NCI-H1105 treated with DMSO at 0.1 percent for 48 hours (cell line): Measurements from ENCODE around the gene RUVBL2.
"Not testable (repeated sequence)": the region's sequence is repeated elsewhere in the genome, so short reads cannot be mapped to it uniquely, and the experiment has no call there.

ENCODE experiments used
- DNase-seq: peaks from one replicate; lab custom pipeline; 2025; lab: John Stamatoyannopoulos, UW

The RUVBL2 gene

DNA sequence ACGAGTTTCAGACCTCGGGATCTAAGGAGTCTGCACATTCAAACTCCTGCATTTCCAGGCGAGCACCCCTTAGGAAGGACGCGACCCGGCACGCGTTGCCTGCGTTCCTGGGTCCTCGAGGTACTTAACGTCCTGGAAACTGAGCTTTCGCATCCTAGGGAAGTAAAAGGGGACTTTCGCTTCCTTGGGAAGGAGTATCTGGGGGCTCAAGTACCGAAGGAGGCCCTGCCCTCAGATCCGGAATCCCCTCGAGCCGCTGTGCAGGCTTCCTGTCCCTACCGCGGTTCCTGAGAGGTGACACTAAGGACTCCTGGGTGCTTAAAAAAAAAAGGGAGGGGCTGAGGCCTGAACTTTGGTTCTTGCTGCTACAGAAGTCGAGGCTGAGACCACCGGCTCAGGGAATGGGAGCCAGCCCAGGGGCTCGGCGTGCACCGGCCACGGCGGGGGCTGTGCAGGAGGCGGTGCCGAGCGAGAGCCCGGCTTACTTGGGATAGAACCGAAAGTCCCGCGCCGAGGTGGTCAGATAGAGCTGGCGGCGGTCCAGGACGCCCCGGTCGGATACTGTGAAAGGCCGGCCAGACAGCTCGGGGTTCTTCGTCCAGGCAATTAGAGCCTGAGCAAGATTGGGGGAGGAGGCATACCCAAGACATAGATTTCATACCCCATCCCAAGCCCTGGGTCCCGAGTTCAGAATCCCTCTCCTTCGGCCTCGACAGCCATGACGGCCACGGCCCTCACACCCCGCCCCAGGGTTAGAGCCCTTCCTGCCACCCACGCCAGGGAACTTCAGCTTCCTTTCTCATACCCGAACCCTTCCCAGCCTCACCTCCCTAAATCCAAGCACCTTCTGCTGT, 24.9 kb downstream of the RUVBL2 start:
- DNase-seq: not testable (repeated sequence)

DNA sequence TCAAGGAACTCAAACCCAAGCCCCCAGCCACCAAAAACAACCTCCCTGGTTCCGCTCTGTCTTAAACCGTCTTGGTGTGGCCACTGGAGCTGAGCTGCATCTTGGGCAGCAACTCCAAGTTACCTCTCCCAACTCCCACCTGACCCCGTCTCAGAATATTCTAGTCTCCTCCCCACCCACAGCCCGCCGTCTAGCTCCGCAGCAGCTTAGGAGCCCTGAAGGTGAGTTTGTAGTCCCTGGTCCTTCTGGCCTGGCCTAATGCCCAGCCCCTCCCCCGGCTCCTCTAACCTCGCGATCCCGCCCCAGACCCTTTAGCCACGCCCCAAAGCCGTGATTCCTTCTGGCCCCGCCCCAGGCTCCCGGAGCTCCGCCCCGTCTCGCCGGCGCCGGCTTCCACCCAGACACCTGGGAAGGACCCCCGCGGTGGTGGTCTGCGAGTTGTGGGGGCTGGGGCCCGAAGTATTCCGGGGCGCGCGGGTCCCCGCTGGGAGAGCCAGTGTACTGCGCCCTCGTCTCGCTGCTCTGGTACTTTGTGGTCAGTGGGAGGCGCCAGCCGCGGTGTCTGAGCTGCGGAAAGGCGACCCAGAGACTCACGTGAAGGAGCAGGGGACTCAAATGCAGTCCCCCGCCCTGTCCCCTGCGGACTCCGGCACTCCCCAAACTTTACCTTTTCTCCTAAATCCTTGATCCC, 25.7 kb downstream of the RUVBL2 start:
- DNase-seq: peak; percentile 63

DNA sequence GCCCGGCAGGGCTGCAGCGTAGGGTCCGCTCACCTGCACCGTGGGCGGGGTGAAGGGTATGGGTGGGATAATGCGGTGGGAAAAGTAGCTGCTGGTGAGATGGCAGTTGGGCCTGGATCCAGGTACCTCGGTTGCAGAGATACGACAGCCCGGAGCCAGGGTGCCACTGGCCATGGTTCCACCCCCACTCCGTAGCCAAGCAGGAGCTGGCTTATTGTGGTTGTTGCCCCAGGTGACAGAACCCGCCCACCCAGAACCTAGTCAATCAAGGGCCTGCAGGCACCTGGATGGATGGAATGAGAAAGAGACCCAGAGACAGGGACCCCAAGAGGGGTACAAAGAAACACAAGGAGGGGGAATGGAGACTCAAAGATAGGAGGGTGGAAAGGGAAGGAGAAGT, 26.7 kb downstream of the RUVBL2 start:
- no peak for DNase-seq

DNA sequence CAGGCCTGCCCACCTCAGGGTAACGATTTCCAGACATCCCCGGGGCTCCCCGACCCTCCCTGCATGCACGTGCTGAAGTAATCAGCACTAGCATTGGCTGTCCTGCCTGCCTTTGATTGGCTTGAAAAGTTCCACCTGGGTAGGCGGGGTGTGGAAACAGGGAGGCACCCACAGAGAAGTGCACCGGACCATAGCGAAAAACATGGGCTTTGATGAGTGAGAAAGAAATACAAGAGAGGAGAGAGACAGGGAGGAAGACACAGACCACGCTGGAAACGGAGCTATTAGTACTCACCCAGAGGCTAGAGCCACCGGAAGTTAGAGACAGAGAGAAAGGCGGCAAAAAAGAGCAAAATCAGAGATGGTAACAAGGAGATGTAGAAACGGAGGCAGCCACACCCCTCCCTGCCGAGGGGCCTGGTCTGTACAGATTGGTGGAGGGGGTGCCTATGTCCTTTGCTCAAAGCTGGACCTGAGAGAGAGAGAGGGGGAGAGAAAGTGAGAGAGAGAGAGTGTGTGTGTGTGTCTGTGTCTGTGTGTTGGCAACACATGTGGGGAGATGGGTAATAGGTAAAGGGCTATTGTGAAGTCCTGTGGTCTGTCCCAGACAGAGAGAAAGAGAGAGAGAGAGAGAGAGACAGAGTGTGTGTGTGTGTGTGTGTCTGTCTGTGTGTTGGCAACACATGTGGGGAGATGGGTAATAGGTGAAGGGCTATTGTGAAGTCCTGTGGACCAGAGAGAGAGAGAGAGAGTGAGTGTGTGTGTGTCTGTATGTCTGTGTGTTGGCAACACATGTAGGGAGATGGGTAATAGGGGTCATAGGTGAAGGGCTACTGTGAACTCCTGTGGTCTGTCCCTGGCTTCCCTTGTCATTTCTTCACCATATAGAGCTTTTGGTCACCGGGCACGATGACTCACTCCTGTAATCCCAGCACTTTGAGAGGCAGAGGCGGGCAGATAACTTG, 27.5 kb downstream of the RUVBL2 start:
- no peak for DNase-seq

DNA sequence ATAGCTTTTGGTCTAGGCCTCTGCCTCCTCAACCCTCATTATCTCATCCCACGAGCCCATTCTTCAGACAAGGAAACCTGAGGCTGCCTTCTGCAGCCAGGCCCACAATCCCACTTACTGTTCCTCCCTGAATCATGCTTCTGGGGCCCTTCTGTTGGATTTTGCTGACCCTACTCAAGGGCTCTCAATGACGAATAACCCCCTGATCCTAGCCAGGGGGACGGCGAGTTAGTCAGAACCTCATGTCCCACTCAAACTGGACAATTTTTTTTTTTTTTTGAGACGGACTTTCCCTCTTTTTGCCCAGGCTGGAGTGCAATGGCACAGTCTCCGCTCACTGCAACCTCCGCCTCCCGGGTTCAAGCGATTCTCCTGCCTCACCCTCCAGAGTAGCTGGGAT, 28.4 kb downstream of the RUVBL2 start:
- DNase-seq: no peak

DNA sequence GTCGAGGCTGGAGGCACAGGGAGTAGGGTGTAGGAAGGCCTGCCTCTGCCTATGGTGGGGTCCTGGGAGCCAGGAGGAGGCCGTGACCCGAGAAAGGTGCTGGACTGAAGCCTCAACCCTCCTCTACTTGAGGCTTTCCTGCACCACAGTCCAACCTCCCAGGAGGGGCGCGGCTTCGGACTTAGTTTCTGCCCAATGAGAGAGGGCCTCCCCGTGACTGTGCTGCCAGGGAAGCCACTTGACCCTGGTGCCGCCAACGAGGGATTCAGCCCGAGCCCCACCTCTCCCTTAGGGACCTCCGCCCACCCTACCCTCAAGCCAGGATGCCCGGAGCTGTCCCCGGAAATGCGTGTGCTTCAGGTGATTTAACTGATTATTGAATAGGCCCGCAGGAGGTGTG, 30.5 kb downstream of the RUVBL2 start, which contains the start of gene CGB3:
CGB3 (minus strand) TSS at position 101 of the 400 bp plus-strand sequence. CDS start 362 bp downstream, outside the sequence.
- DNase-seq: not testable (repeated sequence)

DNA sequence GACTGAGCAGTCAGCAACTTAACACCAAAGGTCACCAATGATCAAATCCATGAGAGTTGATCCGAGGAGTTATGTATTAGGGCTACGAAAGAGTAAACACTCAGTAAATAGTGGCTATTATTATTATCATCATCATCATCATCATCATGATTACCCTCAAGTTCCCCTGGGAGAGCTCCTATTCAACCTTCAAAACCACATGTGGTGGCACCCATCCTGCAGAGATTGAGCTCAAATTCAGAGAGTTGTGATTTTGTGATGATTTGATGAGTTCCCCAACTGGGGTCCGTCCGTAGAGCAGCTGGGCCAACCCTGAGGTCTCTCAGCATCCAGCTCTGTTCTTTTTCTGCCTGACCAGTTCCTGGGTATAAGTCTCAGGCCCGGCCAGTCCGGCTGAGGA, 31.4 kb downstream of the RUVBL2 start:
- not testable (repeated sequence) for DNase-seq

DNA sequence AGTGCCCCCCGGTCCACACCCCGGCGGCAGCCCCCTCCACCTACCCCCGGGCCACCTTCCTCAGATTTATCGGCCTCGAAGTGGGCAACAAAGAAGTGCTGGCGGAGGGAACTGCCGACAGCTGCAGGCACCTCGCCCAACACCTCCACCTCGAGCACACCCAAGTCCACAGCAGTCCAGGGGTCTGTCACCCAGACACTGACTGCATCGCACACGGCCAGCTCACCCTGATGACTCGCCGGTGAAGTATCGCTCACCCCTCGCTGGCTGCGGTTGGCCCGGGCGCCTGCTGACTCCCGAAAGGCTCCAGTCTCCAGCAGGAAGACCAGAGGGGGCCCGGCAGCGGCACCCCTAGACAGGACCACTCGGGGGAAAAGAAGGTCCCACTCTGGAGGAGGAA, 31.9 kb downstream of the RUVBL2 start:
- DNase-seq: not testable (repeated sequence)

DNA sequence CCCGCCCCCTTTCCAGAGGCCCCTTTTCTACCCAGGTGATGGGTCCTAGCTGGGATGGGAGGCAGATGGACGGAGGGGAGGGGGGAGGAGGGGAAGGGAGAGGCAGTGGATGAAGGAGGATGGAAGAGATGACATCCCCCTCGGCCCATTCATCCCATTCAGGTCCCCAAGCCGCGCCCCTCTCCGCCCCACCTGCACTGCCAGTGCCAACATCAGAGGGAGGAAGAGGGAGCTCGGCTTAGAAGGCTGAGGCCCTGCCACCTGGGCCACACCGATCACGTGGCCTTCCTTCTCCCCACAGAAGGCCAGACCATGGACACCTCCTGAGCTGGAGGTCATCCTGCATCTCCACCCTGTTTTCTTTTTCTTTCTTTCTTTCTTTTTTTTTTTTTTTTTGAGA, 35.0 kb downstream of the RUVBL2 start:
- DNase-seq: not testable (repeated sequence)

DNA sequence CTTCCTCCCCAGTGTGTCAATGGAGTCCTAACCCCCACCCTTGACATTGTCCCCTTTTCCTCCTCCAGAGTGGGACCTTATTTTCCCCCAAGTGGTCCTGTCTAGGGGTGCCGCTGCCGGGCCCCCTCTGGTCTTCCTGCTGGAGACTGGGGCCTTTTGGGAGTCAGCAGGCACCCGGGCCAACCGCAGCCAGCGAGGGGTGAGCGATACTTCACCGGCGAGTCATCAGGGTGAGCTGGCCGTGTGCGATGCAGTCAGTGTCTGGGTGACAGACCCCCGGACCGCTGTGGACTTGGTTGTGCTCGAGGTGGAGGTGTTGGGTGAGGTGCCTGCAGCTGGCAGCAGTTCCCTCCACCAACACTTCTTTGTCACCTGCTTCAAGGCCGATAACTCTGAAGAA, 36.1 kb downstream of the RUVBL2 start:
- not testable (repeated sequence) for DNase-seq

DNA sequence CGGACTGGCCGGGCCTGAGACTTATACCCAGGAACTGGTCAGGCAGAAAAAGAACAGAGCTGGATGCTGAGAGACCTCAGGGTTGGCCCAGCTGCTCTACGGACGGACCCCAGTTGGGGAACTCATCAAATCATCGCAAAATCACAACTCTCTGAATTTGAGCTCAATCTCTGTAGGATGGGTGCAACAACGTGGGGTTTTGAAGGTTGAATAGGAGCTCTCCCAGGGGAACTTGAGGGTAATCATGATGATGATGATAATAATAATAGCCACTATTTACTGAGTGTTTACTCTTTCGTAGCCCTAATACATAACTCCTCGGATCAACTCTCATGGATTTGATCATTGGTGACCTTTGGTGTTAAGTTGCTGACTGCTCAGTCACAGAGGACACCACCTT, 36.6 kb downstream of the RUVBL2 start:
- DNase-seq: not testable (repeated sequence)

DNA sequence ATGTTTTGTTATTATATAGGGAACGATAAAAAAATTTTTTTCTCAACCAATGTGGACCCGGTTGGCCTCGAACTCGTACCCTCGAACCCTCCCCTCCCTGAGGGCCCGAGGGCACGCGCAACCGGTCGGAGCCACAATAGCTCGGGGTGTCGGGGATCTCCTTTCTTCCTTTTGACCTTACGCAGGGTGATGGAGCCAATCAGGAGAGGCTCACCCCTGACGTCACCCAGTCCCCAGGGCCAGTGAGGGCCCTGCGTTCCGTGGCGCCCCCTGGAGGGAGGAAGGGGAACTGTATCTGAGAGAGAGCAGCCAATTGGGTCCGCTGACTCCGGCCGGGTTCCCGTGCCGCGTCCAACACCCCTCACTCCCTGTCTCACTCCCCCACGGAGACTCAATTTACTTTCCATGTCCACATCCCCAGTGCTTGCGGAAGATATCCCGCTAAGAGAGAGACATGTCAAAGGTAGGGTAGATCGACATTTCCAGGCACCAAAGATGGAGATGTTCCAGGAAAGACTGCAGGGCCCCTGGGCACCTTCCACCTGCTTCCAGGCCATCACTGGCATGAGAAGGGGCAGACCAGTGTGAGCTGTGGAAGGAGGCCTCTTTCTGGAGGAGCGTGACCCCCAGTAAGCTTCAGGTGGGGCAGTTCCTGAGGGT, 38.1 kb downstream of the RUVBL2 start, which contains the start of gene CGB2:
CGB2 (plus strand) TSS at position 249 of the 660 bp plus-strand sequence; CDS start at position 455, 206 bp downstream.
- DNase-seq: peak; percentile 55

DNA sequence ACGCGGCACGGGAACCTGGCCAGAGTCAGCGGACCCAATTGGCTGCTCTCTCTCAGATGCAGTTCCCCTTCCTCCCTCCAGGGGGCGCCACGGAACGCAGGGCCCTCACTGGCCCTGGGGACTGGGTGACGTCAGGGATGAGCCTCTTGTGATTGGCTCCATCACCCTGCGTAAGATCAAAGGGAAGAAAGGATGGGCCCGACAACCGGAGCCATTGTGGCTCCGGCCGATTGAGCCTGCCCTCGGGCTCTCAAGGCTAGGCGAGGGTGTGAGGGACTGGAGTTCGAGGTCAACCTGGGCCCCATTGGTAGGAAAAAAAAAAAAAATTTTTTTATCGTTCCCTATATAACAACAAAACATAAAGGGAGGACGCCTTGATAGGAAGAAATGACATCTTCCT, 43.1 kb downstream of the RUVBL2 start, which contains the start of gene CGB1:
CGB1 (minus strand) TSS at position 81 of the 400 bp plus-strand sequence. CDS start 184 bp downstream, outside the sequence.
- DNase-seq: peak; percentile 7

DNA sequence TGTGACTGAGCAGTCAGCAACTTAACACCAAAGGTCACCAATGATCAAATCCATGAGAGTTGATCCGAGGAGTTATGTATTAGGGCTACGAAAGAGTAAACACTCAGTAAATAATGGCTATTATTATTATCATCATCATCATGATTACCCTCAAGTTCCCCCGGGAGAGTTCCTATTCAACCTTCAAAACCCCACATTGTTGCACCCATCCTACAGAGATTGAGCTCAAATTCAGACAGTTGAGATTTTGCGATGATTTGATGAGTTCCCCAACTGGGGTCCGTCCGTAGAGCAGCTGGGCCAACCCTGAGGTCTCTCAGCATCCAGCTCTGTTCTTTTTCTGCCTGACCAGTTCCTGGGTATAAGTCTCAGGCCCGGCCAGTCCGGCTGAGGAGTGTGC, 44.4 kb downstream of the RUVBL2 start:
- not testable (repeated sequence) for DNase-seq

DNA sequence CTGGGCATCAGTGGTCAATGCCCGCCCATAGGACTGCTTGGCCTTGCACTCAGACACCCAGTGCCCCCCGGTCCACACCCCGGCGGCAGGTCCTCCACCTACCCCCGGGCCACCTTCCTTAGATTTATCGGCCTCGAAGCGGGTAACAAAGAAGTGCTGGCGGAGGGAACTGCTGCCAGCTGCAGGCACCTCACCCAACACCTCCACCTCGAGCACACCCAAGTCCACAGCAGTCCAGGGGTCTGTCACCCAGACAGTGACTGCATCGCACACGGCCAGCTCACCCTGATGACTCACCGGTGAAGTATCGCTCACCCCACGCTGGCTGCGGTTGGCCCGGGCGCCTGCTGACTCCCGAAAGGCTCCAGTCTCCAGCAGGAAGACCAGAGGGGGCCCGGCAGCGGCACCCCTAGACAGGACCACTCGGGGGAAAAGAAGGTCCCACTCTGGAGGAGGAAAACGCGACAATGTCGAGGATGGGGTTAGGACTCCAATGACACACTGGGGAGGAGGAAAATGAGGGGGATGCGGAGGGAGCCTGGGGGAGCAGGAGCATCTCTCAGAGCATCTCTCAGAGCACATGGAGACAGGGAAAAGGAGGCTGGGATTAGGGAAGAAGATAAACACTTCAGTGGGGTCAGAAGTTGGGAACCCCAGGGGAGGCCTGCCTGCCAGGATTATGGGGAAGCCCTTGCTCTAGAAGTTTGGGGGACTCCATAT, 45.0 kb downstream of the RUVBL2 start:
- DNase-seq: not testable (repeated sequence)

DNA sequence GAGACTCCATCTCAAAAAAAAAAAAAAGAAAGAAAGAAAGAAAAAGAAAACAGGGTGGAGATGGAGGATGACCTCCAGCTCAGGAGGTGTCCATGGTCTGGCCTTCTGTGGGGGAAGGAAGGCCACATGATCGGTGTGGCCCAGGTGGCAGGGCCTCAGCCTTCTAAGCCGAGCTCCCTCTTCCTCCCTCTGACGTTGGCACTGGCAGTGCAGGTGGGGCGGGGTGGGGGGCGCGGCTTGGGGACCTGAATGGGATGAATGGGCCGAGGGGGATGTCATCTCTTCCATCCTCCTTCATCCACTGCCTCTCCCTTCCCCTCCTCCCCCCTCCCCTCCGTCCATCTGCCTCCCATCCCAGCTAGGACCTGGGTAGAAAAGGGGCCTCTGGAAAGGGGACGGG, 46.0 kb downstream of the RUVBL2 start:
- DNase-seq: not testable (repeated sequence)

DNA sequence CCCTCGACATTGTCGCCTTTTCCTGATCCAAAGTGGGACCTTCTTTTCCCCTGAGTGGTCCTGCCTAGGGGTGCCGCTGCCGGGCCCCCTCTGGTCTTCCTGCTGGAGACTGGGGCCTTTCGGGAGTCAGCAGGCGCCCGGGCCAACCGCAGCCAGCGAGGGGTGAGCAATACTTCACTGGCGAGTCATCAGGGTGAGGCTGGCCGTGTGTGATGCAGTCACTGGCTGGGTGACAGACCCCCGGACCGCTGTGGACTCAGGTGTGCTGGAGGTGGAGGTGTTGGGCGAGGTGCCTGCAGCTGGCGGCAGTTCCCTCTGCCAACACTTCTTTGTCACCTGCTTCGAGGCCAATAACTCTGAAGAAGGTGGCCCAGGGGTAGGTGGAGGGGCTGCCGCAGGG, 48.5 kb downstream of the RUVBL2 start:
- DNase-seq: no peak

DNA sequence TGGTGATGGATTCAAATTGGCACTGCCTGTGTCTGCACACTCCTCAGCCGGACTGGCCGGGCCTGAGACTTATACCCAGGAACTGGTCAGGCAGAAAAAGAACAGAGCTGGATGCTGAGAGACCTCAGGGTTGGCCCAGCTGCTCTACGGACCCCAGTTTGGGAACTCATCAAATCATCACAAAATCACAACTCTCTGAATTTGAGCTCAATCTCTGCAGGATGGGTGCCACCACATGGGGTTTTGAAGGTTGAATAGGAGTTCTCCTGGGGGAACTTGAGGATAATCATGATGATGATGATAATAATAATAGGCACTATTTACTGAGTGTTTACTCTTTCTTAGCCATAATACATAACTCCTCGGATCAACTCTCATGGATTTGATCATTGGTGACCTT, 49.0 kb downstream of the RUVBL2 start:
- DNase-seq: not testable (repeated sequence)

DNA sequence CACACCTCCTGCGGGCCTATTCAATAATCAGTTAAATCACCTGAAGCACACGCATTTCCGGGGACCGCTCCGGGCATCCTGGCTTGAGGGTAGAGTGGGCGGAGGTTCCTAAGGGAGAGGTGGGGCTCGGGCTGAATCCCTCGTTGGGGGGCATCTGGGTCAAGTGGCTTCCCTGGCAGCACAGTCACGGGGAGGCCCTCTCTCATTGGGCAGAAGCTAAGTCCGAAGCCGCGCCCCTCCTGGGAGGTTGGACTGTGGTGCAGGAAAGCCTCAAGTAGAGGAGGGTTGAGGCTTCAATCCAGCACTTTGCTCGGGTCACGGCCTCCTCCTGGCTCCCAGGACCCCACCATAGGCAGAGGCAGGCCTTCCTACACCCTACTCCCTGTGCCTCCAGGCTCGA, 49.9 kb downstream of the RUVBL2 start, which contains the start of gene CGB5:
CGB5 (plus strand) TSS at position 301 of the 400 bp plus-strand sequence. CDS start 362 bp downstream, outside the sequence.
- not testable (repeated sequence) for DNase-seq

DNA sequence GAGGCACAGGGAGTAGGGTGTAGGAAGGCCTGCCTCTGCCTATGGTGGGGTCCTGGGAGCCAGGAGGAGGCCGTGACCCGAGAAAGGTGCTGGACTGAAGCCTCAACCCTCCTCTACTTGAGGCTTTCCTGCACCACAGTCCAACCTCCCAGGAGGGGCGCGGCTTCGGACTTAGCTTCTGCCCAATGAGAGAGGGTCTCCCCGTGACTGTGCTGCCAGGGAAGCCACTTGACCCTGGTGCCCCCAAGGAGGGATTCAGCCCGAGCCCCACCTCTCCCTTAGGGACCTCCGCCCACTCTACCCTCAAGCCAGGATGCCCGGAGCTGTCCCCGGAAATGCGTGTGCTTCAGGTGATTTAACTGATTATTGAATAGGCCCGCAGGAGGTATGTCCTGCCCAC, 55.3 kb downstream of the RUVBL2 start, which contains the start of gene CGB8:
CGB8 (minus strand) TSS at position 101 of the 400 bp plus-strand sequence. CDS start 372 bp downstream, outside the sequence.
- DNase-seq: not testable (repeated sequence)
